LHCN-M2 (cell line): Measurements from ENCODE around the gene DGKZ. TPM values are rescaled to one million over a fixed set of nuclear protein-coding genes. Genes with fewer than 3 reads are reported as not detected.

Source experiments
- DNase-seq: peaks from one replicate; pipeline ENCODE4 v3.0.0-alpha.2; 2012; ENCODE audit warnings: low read depth
- total RNA-seq: library from RNA; depleted of rRNA; stranded (reverse); fragments of >200 nt; gene quantifications from 2 replicates; pipeline ENCODE4 v1.2.3, GENCODE V29; 2014

DGKZ gene
- total RNA-seq, 1 experiment from 2014 or later = 69.7 TPM

DNA sequence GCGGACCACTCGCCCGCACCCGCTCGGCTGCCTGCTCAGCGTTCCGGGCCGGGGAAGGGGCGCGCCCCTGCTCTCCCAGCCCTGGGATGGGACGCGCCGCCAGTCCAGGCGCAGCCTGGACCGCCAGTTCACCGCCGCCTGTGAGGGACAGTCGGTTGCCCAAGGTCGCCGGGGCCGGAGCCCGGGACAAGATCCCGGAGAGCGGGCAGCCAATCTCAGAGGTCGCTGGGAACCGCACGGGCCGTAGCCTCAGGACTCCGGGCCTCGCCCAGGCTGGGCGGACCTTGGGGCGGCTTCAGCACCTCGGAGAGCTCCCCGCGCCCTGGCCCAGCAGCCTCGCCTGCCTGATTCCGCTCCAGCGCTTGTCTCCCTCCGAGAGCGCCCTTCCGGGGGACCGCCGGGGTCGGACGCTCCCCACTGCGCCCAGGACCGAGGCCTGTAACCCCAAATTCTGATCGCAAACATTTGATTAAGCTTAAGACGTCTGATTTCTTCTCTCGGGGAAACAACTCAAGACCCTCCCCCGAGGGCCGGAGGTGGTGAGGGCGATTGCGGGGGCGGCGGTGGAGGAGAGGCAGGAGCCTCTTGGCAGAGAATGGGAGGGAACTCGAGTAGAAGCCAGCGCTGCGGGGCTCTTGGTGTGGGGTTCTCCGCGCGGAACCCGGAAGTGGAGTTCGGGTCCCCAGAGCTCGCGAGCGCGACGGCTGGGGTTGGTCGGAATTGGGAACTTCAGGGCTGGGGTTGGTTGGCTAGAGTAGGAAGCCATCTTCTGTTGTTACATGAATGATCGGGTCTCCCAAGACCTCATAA, 45.4 kb downstream of the DGKZ start:
- DNase-seq = peak; percentile 70

DNA sequence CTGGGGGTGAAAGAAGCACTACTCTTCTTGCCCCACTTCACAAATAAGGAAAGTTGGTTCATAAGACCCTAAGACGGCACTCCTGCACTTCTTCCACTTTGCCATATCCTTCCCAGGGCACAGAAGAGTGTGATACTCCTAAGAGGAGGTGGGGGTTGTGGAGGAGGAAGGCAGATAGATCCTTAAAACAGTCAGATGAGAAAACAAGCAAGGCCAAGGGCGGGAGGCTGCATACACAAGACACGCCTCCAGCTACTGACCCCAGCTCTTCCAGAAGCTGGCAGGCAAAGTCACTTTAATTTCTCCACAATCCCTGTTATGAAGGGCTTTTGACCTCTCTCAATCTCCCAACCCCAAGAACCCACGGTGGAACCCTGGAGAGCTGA, 46.0 kb downstream of the DGKZ start:
- no peak for DNase-seq

DNA sequence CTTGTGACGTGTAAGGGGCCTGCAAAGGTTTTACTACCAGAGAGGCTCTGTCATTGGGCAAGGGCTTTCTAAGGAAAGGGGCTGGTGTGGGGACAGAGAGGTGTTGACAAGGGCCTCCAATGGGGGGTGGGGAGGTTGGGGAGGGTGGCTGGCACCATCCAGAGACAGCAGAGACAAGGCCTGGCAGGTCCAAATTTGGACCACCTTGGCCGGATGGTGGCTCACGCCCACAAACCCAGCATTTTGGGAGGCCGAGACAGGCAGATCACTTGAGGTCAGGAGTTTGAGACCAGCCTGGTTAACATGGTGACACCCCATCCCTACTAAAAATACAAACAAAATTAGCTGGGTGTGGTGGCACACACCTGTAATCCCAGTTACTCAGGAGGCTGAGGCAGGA, 46.5 kb downstream of the DGKZ start:
- DNase-seq = no peak

DNA sequence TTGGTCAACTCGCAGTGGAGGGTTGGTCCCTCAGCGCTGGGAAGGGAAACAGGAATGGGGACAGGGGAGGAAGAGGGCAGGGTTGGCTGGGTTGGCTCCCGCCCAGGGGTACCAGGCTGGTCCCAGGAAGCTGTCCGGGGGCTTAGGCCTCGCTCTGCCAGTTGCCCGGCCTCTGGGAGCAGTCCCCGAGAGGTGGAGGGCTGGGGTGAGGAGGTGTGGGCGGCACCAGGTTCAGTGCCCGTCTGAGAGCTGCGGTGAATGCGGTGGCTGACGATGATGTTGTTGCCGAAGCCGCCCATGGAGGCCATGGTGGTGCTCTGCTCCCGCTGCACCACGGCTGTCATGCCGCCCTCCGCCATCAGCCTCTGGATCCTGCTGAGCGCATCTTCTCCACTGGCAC, 50.3 kb downstream of the DGKZ start:
- DNase-seq = no peak

DNA sequence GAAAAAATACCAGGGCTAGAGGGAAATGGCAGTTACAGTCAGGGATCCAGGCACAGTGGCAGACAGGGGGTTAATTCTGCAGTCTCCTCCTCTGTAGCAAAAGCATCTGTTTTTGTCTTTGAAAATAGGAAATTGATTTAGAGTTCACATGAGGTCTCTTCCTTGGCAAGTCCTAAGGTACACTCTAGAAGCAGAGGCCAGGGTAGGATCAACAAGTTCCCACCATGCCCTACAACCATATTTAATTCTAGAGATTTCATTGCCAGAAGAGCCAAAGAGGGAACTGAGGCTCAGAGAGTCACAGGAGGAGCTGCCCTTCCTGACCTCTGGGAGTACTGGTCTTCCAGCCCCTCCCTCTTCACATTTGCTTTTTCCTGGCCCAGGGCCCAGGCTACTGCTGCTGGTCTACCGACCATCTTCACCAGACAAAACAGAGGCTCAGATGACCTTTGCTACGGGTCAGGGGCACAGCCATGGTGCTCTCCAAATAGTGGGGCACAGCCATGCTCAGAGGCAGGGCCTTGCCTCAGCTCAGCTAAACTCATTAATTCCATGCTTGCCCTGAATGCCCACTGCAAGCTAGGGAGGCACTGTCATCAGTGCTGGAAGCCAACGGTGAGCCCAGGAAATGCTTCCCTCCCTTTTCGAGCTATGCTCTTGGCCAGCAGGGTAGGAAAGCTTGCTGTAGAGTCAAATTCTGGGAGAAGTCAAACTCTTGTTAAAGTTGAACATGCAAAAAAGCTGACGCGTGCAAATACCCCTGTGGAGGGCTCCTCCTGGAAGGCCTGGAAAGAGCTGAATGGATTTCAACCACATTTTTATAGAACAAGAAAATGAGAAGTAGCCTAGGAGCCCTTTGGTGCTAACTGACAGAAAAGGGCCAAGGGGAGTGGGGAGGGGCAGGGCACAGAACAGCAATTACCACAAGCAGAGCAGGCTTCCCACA, 56.0 kb downstream of the DGKZ start:
- DNase-seq = no peak

DNA sequence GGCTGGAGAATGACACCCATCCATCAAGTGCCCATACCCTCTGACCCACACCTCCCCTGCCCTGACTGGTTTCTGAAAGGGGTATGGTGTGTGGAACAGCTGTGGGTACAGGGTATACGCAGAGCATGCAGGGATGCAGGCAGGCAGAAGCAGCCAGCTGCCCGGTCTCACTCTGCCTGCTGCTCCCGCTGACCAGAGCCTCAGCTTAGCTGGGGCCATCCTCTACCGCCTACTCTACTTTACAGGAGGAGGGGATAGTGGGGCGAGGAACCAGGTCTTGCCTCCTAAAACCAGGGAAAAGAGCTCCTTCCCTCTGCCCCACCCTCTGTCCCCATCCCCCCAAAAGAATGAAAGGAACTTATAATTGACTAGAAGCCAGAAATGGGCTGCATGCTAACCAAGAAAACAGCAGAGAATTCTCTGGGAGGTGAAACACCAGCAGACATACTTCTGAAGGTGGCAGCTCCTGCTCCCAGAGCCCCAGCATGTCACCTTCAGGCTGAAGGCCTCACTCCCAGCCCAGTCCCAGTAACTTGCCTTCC, 57.3 kb downstream of the DGKZ start:
- DNase-seq = no peak

DNA sequence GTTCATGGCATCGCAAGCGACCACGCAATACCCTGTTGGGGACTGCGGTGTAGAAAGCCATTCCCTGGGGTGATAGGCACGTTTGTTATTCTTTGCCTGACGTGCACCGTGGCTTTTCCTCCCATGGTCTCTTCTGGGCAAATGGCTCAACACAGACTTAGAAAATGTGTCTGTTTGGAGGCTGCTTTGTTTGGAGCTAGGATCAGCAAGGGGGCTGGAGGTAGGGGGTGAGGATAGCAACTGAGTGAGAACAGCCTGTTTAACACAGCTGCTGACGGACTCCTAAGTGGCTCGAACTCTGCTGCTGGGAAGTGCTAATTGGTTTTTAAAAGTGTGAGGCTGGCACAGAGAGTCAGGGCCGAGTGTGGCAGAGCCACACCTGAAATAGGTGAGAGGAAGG, 60.4 kb downstream of the DGKZ start:
- no peak for DNase-seq

DNA sequence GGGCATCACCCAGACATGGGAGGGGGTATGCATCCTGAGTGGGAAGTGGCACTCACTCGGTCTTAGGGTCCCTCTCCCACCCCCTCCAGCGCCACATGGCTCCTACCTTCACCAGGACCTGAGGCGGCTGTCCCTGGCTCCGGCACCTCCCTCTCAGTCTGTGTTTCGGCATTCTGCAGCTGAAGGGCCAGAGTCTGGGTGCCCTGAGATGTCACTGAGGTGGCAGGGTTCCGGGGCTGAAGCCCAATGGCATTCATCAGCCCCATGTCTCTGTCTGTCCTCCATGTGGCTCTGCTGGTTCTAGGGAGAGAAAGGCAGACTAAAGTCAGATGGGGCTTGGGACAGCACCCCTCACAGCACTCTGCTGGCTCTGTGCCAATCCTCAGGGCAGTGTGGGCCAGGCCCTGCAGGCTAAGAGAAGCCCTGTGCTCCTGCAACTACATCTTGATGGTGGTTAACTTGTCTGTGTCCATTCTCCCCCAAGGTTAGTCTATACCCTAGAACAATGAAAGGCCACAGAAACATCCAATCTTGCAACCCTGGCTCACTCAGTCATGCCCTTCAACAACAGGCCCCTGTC, 61.2 kb downstream of the DGKZ start:
- DNase-seq = no peak

DNA sequence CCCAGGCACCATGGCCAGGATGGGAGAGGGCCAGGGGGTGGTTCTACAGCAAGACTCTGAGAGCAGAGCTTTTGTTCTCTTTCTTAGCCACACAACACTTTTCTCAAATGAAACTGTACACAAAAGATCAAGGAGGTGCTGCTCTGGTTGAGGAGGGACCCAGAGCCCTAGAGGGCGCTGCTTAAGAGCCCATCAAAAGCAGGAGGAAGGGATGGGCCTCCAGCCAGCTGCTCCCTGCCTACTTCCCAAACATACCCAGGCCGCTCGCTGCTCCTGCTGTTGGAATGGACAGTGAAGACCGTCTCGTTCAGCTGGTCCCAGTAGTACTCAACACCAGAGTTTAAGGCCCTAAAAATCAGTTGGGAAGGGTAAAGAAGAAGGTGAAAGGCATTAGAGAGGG, 62.8 kb downstream of the DGKZ start:
- no peak for DNase-seq

DNA sequence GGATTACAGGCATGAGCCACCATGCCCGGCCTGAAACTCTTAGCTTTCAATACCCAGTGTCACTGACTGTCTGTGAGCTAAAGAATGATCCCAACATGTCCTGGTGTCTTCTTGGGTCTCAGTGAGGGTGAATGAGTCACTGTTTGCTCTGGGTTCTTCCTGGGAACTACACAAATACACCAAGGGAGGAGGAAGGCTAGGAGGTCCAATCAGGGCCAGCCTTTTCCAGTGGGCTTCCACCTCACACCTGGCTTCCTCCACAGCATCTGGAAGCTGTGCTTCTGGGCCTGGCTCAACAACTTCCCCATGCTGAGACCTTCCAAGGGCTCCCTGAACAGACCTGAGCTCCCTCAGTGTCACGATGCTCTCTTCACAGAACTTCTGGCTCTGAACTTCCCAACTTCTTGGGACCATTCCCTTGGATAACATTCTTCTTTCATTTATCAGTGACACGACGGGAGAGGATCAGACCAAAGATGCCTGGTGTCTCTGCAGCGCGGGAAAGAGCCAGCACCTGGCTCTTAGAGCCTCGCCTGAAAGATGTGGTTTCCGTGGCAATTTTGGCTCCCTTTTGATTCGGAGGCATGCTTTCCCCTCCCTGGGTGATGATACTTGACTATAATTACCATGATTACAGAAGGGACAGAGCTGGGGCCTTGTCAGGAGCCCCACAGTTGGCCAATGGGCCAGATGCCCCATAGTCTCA, 66.7 kb downstream of the DGKZ start:
- DNase-seq = no peak

DNA sequence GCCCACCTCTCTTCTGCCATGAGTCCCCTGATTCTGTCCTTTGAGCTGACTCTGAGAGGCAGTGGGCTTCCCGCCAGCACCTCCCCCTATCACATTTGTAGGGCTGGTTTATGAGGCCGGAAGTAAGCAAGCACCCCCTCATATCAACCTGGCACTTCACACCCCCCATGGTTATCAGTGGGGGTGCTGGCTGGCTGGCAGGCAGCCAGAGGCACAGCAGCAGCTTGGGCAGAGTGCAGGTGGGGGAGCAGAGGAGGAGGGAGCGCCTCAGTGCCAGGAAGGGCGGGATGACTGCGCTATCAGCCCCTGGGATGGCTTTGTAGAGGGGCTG, 67.2 kb downstream of the DGKZ start:
- no peak for DNase-seq

DNA sequence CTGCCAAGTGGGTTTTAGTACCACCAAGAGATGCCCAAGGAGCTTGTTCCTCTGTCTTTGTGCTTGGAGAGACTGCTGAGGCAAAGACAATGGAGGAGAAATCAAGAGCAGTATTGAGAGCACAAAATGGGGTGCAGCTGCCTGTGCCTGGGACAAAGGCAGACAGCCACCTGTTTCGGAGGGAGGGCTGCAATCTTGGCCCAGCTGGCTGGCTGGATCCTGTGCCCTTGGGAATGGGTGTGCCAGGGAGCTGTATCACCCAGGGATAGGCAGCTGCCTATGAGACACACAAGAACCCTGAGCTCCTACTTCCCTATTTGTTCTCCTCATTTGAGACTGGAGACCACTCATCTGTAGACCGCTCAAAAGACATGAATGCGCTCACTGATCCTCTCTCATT, 67.6 kb downstream of the DGKZ start:
- DNase-seq = peak; percentile 18

DNA sequence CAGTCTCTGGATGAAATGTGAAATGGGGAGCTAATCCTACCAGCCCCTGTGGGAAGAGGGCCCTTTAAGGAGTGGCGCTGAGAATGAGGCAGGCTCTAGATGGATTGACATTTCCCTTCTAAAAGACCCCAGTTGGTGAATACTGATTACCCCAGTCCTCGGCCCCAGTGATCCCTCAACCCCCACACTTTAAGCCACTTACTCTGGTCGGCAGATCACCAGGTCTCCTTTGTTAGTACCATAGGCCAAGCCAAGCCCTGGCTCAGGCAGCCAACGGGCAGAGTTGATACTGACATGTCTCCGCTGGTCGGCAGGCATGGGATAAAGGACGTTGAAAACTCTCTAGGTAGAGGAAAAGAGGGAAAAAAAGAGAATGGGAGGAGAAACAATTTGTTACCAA, 70.4 kb downstream of the DGKZ start:
- DNase-seq = no peak

DNA sequence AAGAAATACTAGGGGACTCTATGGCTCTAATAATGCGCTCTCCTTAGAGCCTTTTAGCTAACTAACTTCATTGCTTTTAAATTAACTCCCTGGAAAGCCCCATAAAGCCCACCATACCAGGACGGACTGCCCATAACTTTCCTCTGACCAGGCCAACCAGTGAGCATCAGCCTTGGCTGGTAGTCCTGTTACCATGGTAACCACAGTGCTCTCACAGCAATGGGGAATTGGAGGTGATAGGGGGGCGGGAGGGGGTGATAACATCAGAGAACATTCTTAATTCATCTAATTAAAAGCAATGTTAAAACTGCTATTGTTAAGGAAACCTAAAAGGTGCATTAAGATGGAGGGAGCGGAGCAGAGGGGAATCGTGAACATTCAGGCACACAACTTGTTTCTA, 71.5 kb downstream of the DGKZ start:
- DNase-seq = no peak

DNA sequence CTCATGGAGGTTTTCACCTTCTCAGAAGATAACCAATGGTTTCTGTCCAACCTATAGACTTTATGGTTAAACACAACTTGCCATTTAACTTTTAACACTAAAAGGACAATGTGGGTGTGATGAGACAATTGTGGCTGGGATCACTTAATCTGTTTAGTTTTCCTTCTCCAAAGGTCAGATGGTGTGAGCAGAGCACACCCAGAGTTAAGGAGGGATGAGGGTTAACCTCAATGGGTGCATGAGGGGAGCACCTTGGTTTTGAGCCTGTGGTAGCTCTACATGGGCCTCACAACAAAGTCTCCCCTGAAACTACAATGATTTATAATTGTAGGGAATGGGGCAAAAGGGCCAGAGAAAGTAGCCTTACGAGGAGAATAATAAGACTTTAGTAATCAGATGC, 73.2 kb downstream of the DGKZ start:
- DNase-seq = no peak

DNA sequence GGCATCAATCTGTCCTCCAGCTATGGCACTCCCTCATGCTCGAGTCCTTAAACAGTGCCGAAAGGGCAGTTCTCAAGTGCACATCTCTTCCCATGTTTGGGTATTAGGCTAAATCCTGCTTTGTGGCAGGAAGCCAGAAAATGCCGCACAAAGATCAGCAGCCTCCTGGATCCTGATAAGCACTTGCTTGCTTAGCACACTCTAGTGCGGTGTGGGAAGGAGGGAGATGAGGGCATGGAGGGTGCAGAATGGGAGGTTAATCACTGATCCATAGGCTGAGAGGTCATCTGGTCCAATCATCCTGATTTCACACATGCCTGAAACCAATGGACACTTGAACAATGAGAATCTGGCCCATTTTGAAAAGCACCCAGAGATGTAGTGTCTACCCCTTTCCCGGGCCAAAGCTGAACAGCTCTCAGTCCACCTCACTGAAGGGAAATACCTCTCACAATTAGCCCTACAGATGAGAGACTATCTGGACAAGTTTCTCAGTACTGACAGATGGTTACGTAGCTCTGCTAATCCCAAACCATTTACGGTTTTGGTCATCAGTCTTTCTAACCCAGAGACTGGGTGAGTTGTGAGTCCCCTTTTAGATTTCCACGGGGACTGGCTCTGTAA, 74.1 kb downstream of the DGKZ start:
- no peak for DNase-seq

DNA sequence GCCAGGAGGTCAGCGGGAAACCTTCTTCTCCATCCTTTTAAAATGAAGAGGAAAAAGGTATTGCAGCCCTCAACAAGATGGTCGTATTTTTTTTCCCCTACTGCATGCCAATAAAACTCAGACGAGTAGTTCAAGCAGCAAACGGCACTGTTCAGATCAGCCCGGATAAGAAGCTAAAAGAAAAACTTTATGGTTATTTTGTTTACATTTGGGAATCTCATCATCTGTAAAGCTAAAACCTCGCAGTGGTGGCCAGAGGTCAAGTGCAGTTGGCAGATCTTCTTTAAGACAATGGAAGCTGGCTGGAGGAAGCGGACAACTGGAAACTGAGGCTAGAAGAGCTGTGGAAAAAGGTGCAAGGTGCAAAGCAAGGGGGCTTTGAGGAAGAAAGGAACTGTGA, 75.3 kb downstream of the DGKZ start:
- no peak for DNase-seq

DNA sequence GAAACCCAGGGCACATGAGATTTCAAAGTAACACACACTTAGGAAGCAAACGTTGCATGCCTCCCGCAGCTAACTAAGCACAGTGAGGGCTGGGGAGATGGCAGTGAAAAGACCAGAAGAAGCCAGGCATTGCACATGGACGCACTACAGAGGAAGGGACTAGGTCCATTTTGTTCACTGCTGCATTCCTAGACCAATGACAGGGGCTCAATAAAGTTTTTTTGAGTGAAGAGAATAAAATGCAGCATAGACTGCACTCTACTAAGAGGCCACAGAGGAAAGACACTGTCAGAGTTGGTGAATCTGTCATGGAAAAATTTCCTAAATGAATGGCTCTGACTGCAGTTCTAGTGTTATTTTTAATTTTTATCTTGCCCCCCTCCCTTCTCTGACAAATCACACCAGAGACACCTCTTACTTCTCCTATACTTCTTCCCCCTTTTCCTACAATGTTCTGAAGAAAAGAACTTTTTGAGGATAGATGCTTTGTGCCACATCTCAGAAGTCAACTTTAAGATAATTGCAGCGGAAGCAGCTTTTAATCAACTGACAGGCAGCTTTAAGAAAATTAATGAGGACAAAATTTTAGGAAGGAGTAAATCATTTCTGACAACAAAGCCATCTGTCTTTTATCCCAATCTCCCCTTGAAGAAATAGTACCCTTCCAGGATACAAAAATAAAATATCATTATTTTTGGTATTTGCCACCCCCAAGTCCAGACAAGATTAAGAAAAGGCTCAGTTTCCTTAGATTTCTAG, 79.1 kb downstream of the DGKZ start:
- no peak for DNase-seq

DNA sequence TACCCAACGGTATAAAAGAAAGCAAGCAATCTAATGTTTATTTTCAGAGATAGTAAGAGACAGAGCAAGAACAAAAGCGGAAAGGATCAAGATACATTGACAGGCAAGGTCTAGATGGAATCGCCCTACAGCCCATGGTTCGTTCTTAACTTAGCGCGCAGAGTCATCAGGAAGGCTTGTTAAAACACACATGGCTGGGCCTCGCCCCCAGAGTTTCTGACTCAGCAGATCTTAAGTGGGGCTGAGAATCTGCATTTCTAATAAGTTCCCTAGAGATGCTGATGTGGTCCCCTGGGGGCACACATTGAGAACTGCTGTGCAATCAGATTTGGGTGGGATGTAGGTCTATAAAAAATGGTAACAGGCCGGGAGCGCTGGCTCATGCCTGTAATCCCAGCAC, 80.1 kb downstream of the DGKZ start:
- DNase-seq = no peak

DNA sequence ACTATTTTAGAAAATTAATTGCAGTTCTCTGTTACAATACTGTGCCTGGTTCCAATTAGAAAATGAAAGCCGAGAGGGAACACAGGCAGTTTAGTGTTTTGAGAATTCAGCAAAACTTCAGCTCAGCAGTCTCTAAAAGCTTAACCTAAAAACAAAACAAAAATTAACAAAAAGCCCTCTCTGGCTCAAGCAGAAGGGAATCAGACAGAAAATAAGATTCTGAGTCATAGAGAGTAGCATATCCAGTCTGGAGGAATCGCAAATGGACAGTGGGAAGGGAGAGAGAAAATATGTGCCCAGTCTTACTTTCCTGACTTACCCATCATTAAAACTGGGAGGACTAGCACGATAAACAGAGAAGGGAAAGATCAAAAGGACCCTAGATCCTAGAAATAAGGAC, 82.5 kb downstream of the DGKZ start:
- no peak for DNase-seq
